SIG-M5 (cell line): Measurements from ENCODE around the gene NPAS2.
A peak's percentile ranks its signal among the peaks of the same experiment; 100 is the strongest.

Source experiments
- DNase-seq: peaks from one replicate; lab custom pipeline; 2025; lab: John Stamatoyannopoulos, UW

NPAS2 gene

DNA sequence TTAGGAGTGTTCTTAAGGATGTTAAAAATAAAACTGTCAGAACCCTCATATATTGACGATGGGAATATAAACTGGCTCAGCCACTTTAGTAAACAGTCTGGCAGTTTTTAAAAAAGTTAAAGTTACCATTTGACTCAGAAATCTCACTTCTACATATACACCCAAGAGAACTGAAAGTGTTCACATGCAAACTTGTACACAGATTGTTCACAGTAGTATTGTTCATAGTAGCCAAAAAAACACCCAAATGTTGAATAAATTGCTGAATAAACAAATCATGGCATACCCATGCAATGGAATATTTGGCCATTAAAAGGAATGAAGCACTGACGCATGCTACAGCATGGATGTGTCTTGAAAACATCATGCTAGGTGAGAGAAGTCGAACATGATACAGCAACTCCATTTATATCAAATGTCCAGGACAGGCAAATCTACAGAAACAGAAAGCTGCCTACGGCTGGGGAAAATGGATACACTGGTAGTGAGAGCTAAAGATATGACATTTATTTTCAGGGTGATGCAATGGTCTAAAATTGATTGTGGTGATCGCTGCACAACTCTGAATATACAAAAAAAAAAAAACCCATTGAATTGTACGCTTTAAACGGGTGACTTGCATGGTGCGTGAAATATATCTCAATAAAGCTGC is 192.2 kb downstream of the NPAS2 start:
- DNase-seq: no peak

DNA sequence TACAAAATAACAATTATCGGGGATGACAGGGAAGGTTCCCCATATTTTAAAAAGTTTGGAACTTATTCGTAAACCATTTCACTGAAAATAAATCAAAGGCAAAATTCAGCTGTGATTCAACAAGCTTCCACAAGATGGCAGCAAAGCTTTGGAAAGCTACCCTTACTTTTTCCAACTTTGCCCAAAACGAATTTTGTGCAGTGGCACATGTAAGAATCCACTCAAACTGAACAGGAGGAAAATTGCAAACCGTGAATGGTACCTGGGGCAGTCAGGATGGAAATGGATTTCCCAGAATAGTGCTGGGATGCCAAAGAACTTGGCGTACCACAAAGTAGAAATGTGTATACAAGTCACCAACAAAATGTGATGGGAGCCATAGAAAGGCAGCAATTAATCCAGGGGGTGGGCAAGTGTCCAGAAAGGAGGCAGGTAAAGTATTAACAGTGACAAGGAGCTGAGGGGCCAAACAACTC is 192.8 kb downstream of the NPAS2 start:
- no peak for DNase-seq

DNA sequence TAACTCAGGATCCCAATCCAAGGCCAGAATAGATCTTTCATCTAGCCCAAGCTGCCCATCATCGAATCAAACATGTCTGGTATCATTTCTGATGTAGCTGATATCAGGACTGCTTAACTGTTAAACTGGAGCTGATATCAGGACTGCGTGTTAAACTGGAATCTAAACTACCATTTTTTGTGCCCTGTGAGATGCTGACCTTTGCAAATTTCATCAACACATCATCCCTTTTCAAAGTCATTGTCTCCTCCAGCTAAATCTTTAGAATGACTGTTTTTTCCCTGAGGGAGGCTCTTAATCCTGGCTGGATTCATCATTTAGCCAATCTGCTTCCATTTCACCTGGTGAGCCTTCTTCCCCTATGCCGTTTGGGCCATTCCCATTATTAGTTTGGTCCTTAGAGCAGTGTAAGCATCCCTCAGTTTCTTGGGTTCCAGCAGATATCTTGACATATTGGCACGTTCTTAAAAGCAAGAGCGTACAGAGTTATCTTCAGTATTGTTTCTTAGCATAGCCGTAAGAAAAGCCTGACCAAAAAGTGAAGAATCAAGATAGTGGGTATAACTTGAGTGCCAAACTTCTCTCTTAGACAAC is 194.4 kb downstream of the NPAS2 start:
- no peak for DNase-seq

DNA sequence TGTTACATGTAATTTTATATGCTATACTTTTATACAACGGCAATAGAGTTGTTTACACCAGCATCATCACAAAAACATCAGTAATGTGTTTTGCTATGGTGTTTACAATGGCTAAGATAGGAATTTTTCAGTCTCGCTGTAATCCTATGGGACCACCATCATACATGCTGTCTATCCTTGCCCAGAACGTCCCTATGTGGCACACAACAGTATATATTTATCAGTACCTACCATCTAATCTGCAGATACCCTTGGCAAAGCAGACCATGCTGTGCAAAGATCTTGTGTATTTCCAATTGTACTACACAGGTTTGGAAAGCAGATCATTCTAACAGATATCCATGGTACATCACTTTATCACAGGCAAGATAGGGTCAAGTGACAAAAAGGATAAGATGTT is 197.4 kb downstream of the NPAS2 start:
- DNase-seq: no peak

DNA sequence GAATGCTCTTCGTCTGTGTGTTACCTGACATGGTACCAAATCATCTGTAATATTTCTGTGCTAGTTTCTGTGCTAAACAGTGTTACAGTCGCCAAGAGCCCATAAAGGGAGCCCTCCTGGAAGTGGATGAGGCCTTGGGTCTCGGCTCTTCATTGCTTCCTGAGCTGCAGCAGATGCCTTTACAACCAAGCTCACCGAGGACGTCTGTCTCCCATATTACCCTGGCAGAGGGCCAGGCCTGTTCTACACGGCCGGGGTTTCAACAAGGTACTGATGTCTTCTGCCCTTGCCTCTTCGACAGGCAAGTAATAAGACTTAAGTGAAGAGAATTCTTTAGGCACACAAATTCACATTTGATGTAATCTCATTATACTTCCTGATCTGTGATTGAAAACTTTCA is 199.0 kb downstream of the NPAS2 start:
- DNase-seq: no peak

DNA sequence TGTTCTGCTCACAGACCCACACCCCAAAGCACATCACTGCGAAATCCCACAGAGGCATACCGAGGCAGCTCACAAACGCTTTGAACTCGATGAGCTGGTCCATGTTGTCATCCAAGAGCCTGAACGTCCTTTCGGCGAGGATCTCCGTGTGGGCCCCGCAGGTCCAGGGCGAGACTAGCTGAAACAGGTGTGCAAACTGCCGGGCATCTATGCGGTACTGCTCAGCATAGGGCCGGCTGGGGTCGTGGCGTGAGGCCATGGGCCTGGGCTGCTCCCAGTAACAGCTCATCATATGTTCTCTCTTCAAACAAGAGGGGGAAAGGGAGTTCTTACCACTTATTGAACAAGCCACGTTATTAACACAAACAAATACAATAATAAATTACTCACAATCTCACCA is 202.3 kb downstream of the NPAS2 start:
- DNase-seq: no peak

DNA sequence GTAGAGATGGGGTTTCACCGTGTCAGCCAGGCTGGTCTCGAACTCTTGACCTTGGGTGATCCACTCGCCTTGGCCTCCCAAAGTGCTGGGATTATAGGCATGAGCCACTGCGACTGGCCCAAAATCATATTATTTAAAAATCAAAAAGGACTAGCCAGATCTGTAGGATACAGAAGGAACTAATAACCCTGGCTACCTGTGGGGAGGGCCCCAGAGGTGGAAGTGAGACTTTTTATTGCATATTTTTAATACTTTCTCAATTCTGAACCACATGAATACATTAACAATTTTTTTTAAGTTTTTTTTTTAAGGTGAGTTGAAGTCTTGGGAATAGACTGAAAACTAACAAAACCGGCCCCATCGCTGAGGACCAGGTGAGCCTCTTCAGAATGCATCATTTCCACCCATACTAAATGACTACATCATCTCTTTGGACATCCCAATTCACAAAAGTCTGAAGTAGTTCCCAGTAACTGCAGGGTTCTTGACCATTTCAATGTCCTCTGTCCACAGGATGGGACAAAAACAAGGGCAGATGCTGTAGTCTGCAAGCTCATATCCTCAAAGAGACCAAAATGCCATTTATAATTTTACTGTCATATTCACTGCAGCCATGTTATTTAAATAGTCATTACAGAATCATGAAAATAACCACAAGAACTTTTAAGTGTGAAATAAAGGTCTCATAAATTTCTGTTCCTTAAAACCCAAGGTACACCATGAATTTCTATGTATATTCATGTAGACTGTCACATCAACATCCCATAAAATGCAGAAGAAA is 203.6 kb downstream of the NPAS2 start:
- no peak for DNase-seq

DNA sequence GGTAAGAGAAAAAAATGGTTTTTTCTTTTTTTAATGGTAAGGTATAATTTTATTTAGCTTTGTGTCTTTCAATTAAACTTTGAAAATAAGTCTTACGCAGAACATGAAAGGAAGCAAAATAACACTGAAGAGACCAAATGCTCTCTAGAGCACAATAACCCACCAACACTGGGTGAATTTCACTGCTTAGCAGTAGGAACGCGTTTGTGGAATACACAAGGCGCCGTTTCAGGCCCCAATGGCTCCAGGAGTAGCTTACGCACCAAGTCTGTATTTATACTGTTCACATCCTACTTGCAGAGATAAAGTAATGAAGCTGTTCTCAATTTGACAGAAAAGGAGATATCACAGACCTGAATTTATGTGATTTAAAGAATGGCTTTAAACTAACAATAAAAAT is 205.6 kb downstream of the NPAS2 start:
- DNase-seq: no peak

DNA sequence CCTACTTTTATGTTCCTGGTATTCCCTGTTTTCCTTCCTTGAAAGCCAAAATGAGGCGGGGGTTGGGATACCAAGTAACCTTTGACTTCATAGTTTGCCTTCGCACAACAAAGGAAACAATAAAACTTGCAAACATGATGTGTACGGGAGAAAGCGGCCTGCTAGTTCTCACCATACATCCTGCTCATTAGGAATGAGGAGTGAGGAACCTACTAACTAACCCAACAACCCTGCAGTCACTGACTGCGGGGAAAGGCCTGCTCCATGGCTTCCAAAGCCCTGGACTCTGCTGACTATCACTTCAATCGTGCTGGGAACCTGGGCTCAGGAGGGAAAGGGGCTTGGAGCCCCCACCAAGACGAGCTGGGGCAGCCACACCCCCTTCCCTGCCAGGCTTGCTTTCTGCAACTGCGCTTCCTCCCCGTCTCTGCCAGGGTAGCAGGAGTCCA is 206.3 kb downstream of the NPAS2 start:
- no peak for DNase-seq

DNA sequence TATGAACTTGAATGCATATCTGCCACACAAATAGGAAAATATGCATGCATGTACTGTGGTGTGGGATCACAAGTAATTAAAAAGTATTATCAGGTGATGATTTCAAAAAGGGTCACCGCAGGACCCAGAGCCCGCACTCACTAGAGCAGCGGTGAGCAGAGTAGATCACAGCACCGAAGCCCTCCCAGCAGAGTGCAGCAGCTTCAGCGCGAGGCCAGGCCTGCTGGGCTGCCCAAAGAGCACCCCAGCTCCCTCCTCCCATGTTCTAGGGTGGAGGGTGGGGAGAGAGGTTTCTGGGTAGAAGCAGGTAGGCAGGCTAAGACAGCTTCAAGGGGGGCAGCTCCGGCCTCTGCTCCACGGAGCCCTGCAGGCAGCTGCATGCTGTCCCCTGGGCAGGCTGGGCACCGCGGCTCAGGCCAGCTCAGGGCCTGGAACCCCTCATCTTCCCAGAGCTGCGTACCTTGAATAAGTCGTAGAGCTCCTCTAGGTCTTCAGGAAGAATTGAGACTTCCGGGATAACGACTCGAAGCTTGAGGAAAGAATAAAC is 207.1 kb downstream of the NPAS2 start:
- DNase-seq: no peak

DNA sequence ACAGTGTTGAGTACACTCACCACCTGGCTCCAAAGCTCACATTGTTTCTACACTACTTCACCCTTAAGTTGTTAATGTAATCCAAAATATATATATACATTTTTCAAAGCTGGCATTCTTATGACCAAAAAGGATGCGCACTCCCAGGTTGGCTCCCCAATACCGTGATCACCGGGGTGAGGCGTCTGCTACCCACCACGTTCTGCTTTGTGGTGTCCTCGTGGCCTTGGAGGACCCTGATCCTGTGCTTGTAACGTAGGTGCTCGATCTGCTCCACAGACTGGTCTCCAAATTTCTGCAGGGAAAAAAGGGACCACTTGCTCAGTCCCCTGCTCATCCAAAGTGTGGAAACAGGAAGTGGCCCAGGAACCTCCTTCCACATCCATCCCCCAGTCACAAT is 207.9 kb downstream of the NPAS2 start:
- DNase-seq: no peak

DNA sequence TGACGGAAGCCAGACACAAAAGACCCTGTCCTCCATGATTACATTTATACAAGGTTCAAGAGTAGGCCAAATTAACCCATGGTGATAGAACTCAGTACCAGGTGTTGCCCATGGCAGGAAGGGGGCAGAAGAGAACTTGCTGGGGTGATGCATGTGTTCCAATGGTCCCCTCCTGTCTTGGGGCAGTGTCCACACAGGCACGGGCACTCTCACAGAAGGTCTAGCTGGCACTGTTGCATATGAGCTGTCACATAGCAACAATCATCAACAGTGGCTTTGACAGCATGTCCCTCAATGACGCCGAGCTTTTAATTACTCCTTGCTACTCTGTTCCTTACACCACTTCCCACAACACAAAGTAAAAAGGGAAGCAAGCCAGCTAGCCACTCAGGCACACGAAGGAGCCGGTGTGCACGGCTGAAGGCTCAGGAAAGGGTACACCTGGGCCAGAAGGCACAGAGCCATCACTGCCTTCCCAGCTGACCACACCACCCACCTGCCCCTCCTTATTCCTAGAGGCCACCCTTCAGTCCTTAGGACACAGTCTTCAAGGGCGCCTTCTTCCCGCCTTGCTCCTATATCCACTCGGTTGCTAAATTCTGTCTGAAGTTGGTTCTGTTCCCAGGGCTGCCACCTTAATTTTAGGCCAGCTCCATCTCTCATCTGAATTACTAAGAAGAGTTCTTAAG is 211.1 kb downstream of the NPAS2 start:
- DNase-seq: no peak

DNA sequence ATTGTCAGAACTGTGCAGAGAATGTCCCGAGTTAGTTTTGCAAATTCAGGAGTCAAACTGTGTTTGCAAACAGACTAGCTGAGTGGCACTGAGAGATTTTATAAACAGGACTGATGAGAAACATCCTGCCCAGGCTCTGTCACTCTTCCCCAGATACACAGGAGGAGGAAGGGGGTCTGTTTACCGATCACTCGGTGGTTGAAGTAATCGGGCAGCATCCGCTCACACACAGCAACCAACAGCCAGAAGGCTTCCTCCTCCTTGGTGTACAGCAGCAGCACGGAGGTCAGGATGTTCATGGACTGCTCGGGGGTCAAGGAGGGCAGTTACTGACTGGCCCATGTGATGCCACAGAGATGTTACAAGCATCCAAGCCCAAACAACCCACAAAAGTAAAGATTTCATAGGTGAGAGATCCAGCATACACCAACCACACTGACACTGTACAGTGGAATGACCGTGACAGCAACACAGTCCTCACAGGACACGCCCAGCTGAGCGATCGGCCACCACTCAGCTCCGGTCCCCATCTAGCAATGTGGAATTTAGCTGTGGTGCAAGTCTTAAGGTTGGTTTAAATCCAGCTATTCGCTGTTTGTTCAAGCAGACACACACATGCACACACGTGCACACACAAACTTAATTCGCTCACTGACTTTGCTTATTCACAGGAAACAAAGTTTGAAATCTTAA is 212.3 kb downstream of the NPAS2 start:
- no peak for DNase-seq

DNA sequence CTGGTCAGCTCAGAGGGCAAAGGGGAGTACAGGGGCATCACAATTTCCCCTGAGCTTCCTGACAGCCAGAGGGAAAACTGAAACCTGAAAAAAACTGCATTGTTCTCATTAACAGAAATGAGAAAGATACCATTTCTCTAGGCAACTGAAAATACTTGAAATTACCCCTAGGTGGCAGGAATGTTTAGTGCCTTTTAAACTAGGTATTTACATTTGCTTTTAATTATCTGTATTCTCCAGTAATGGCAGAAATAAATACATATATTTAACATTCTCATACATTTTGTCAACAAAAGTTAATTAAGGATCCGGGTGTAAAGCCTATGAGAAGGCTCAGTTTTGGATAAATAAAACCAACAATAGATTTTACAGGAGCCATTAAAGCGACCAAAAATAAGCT is 216.6 kb downstream of the NPAS2 start:
- no peak for DNase-seq

DNA sequence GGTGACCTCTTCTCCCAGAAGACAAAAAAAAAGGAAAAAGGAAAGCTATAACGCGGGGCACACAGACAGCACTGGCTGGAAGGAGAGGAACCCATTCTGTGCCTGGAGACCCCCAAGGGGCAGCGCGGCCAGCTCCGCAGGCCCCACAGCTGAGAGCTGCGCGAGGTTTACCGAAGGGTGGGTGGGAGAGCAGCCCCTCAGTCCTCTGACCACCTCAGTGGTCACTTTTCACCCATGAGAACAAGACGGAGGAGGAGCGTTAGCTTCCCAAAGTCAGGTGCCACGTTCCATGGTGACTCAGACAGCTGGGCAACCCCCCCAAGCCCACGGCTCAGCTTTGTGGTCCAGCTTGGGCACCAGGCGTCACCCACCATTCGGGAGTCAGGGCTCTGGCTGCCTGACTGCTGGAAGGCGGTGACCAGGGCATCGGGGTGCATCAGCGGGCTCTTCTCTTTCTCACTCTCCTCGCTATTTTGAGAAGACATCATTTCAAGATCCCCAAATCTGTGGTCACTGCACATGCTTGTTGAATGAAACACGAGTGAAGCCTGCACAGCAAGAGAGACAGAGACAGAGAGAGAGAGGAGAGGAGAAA is 217.3 kb downstream of the NPAS2 start:
- DNase-seq: no peak

DNA sequence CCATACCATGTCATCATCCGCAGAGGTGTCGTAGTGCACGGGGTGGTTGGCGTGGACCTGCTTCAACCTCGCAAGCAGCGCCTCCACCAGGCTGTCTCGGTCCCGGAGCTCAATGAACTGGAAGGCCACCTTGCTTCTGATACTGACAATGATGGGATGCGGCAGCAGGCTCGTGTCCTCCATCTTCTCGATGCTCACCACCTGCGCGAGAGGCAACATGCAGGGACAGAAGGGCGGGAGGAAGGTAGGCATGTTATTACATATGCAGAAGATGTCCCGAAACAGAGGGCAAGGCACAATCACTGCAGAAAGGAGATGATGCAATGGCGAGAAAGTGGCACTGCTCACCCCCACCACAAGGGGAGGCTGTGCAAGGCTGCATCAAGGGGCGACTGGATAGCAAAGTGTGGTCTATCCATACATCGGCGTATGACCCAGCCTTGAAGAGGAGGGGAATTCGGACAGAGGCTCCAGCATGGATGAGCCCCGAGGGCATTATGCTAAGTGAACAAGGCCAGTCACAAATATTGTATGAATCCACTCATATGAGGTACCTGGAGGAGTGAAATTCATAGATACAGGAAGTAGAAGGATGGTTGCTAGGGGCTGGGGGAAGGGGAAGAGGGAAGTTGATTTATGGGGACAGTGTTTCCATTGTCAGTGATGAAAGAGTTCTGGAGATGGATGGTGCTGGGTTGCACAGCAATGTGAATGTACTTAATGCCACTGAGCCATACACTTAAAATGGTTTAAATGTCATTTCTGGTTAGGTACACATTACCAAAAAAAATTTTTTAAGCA is 218.7 kb downstream of the NPAS2 start:
- DNase-seq: peak; percentile 66

DNA sequence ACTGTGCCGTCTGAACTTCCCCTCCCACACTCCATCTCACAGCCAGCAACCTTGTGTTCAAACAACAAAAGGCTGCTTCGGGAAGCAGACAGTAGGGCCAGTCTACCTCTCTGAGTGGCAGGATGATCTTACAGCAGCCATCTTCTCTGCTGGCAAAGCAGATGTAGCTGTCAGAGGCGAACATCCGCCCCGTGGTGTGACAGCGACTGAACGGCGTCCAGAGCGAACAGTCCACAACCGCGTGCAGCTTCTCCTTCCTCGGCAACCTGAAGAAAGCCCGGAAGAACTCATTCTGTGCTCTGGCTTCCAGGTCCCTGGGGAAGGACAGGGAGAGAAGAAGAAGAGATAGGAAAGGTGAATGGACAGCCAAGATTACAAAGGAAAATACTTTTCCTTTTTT is 220.1 kb downstream of the NPAS2 start:
- DNase-seq: no peak

DNA sequence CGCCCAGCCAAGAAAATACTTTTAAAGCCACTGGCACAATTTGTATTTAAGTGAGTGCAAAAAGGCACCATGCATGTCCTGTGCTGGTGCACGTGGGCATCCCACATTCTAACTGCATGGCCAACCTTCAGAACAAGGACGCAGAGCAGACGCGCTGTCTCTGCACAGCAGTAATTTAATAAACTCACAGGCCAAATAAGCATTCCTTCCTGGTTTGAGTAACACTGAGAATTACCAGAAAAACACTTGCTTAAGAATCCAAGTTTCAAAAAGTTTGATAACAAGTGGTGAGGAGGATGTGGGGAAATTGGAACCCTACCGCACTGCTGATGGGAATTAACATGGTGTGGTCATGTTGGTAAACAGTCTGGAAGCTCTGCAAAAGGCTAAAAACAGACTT is 220.8 kb downstream of the NPAS2 start:
- DNase-seq: no peak

DNA sequence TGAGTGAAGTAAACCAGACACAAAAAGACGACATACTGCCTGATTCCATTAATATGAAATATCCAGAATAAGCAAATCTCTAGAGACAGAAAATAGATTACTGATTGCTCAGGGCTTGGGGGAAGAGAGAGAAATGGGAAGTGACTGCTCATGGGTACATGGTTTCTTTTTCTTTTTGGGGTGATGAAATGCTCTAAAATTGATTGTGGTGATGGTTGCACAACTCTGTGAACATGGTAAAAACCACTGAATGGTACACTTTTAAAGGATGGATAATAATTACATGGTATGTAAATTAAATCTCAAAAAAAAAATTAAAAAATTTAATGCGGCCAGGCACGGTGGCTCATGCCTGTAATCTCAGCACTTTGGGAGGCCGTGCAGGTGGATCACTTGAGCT is 221.5 kb downstream of the NPAS2 start:
- peak; percentile 78 for DNase-seq

DNA sequence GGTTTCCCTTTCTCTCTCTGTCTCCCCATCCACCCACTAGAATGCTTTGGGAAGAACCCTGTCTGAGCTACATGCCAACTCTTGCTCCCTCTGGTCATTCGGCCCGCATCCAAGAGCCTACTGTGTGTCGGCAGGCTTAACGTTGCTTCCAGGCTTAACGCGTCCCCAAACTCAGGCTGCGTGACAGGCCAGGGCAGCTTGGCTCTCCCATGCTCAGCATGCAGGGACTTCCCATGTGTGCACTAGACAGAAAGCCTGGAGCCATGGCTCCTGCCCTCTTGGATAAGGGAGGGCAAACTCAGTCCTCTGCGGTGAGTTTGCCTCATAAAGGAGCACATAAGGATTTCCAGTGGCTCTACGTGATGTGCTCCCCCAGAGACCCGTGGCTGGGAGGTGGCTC is 225.4 kb downstream of the NPAS2 start:
- DNase-seq: no peak
